ENCODE data around the gene STIP1.
"Not testable (repeated sequence)": the region's sequence is repeated elsewhere in the genome, so short reads cannot be mapped to it uniquely, and the experiment has no call there.

Gene STIP1

GRCh38 chr11:64151337-64151736, 34.6 kb upstream of the STIP1 start:
- H3K9me3 Mint-ChIP-seq (ENCODE audit: low read depth): no peaks in the 10 kb centered on the region
- H3K27ac Mint-ChIP-seq: no peak overlapping the region
- no peaks in the 10 kb centered on the region for H3K27me3 Mint-ChIP-seq
- H3K4me1 Mint-ChIP-seq (ENCODE audit: low read depth): peaks cover 7% of the 10 kb centered on the region
- H3K4me3 Mint-ChIP-seq: no peak overlapping the region
- H3K36me3 Mint-ChIP-seq: no peaks in the 10 kb centered on the region

GRCh38 chr11:64152841-64153691, 32.9 kb upstream of the STIP1 start:
- Mint-ChIP-seq H3K4me3 (no peak overlapping the region), H3K27me3 (no peaks in the 10 kb centered on the region), H3K4me1 (ENCODE audit: low read depth) (peaks cover 4% of the 10 kb centered on the region), H3K9me3 (ENCODE audit: low read depth) (no peaks in the 10 kb centered on the region), H3K27ac (no peak overlapping the region), H3K36me3 (no peaks in the 10 kb centered on the region)

GRCh38 chr11:64153812-64154211, 32.2 kb upstream of the STIP1 start:
- Mint-ChIP-seq H3K27ac (no peak overlapping the region), H3K4me1 (ENCODE audit: low read depth) (peaks cover 1% of the 10 kb centered on the region), H3K27me3 (no peaks in the 10 kb centered on the region), H3K36me3 (no peaks in the 10 kb centered on the region), H3K4me3 (no peak overlapping the region), H3K9me3 (ENCODE audit: low read depth) (no peaks in the 10 kb centered on the region)

GRCh38 chr11:64156235-64157011, 29.5 kb upstream of the STIP1 start:
- H3K27me3 Mint-ChIP-seq: no peaks in the 10 kb centered on the region
- H3K36me3 Mint-ChIP-seq: peaks cover 5% of the 10 kb centered on the region
- H3K27ac Mint-ChIP-seq: no peak overlapping the region
- H3K4me3 Mint-ChIP-seq: no peak overlapping the region
- H3K9me3 Mint-ChIP-seq (ENCODE audit: low read depth): no peaks in the 10 kb centered on the region
- H3K4me1 Mint-ChIP-seq (ENCODE audit: low read depth): peaks cover 1% of the 10 kb centered on the region

- Mint-ChIP-seq H3K4me1 (ENCODE audit: low read depth) (peaks cover 1% of the 10 kb centered on the region), H3K27ac (no peak overlapping the region), H3K27me3 (no peaks in the 10 kb centered on the region), H3K36me3 (peaks cover 6% of the 10 kb centered on the region), H3K4me3 (no peak overlapping the region), H3K9me3 (ENCODE audit: low read depth) (no peaks in the 10 kb centered on the region)
Measured at GRCh38 chr11:64157631-64158394, 28.2 kb upstream of the STIP1 start.

- H3K4me3 Mint-ChIP-seq: no peak overlapping the region
- H3K36me3 Mint-ChIP-seq: peaks cover 6% of the 10 kb centered on the region
- peaks cover 3% of the 10 kb centered on the region for H3K4me1 Mint-ChIP-seq (ENCODE audit: low read depth)
- H3K27ac Mint-ChIP-seq: no peak overlapping the region
- H3K27me3 Mint-ChIP-seq: no peaks in the 10 kb centered on the region
- H3K9me3 Mint-ChIP-seq (ENCODE audit: low read depth): no peaks in the 10 kb centered on the region
Measured at GRCh38 chr11:64161037-64161436, 24.9 kb upstream of the STIP1 start.

- not testable (repeated sequence) for H3K4me1 Mint-ChIP-seq (ENCODE audit: low read depth); H3K4me3 Mint-ChIP-seq; H3K27me3 Mint-ChIP-seq; H3K36me3 Mint-ChIP-seq; H3K27ac Mint-ChIP-seq; H3K9me3 Mint-ChIP-seq (ENCODE audit: low read depth)
Measured at GRCh38 chr11:64162769-64163168, 23.2 kb upstream of the STIP1 start.

- peak overlapping the region; percentile 89 for H3K4me3 Mint-ChIP-seq
- no peaks in the 10 kb centered on the region for H3K27me3 Mint-ChIP-seq
- H3K9me3 Mint-ChIP-seq (ENCODE audit: low read depth): no peaks in the 10 kb centered on the region
- peaks cover 9% of the 10 kb centered on the region for H3K4me1 Mint-ChIP-seq (ENCODE audit: low read depth)
- H3K27ac Mint-ChIP-seq: no peak overlapping the region
- H3K36me3 Mint-ChIP-seq: peaks cover 6% of the 10 kb centered on the region
Measured at GRCh38 chr11:64163951-64164350, 22.0 kb upstream of the STIP1 start.

GRCh38 chr11:64164392-64165312, 21.3 kb upstream of the STIP1 start:
- Mint-ChIP-seq H3K36me3 (peaks cover 6% of the 10 kb centered on the region), H3K9me3 (ENCODE audit: low read depth) (no peaks in the 10 kb centered on the region), H3K27me3 (no peaks in the 10 kb centered on the region), H3K4me1 (ENCODE audit: low read depth) (peaks cover 9% of the 10 kb centered on the region), H3K27ac (peak overlapping the region; percentile 79), H3K4me3 (peak overlapping the region; percentile 89)

GRCh38 chr11:64165481-64165841, 20.5 kb upstream of the STIP1 start:
- Mint-ChIP-seq H3K4me1 (ENCODE audit: low read depth) (peaks cover 9% of the 10 kb centered on the region), H3K4me3 (peak overlapping the region; percentile 89), H3K9me3 (ENCODE audit: low read depth) (no peaks in the 10 kb centered on the region), H3K27ac (no peak overlapping the region), H3K36me3 (peaks cover 6% of the 10 kb centered on the region), H3K27me3 (no peaks in the 10 kb centered on the region)

- Mint-ChIP-seq H3K36me3 (peaks cover 5% of the 10 kb centered on the region), H3K4me3 (peak within 1 kb of the TSS; percentile 96)
Measured at GRCh38 chr11:64165842-64166635, 19.9 kb upstream of the STIP1 start, which contains the start of gene MACROD1. Gene MACROD1 (minus strand): TSS chr11:64166113. CDS start chr11:64165994, 119 bp downstream.

GRCh38 chr11:64170419-64170818, 15.6 kb upstream of the STIP1 start:
- H3K4me3 Mint-ChIP-seq: no peak overlapping the region
- no peaks in the 10 kb centered on the region for H3K27me3 Mint-ChIP-seq
- no peaks in the 10 kb centered on the region for H3K9me3 Mint-ChIP-seq (ENCODE audit: low read depth)
- peaks cover 3% of the 10 kb centered on the region for H3K36me3 Mint-ChIP-seq
- peaks cover 6% of the 10 kb centered on the region for H3K4me1 Mint-ChIP-seq (ENCODE audit: low read depth)
- H3K27ac Mint-ChIP-seq: no peak overlapping the region

More at GRCh38 chr11:64165842-64166635, 19.9 kb upstream of the STIP1 start, which contains the start of gene MACROD1:
- peak within 1 kb of the TSS; percentile 88 for H3K27ac Mint-ChIP-seq
- peaks cover 9% of the 10 kb centered on the region for H3K4me1 Mint-ChIP-seq (ENCODE audit: low read depth)
- no peaks in the 10 kb centered on the region for H3K27me3 Mint-ChIP-seq
- no peaks in the 10 kb centered on the region for H3K9me3 Mint-ChIP-seq (ENCODE audit: low read depth)

GRCh38 chr11:64173616-64174355, 12.2 kb upstream of the STIP1 start:
- Mint-ChIP-seq H3K36me3 (peaks cover 3% of the 10 kb centered on the region), H3K4me3 (no peak overlapping the region), H3K4me1 (ENCODE audit: low read depth) (peaks cover 12% of the 10 kb centered on the region), H3K27me3 (no peaks in the 10 kb centered on the region), H3K27ac (no peak overlapping the region), H3K9me3 (ENCODE audit: low read depth) (no peaks in the 10 kb centered on the region)

Measured in activated naive CD8-positive, alpha-beta T cell (primary cell).